H9 (cell line): ENCODE measurements around the gene SIRPD. TPM values are rescaled to one million over a fixed set of nuclear protein-coding genes. Genes with fewer than 3 reads are reported as not detected.

ENCODE experiments used
- DNase-seq: peaks from one replicate; pipeline ENCODE4 v3.0.0-alpha.2; 2017
- H2AFZ ChIP-seq: one replicate; pipeline ENCODE4 v1.6.1; 2013; ENCODE audit warnings: mild to moderate bottlenecking, low read length, control low read depth, moderate library complexity
- H2AK5ac ChIP-seq: 2 replicates; pipeline ENCODE4 v1.6.1; 2013; ENCODE audit warnings: low read length, control low read depth, mixed read lengths; ENCODE audit not compliant: insufficient read length
- H2BK120ac ChIP-seq: one replicate; pipeline ENCODE4 v1.6.1; 2013; ENCODE audit warnings: low read depth, mild to moderate bottlenecking, low read length, control low read depth, inconsistent platforms; ENCODE audit not compliant: poor library complexity, severe bottlenecking
- H2BK12ac ChIP-seq: 2 replicates; pipeline ENCODE4 v1.6.1; 2013; ENCODE audit warnings: low read length, control low read depth, mixed read lengths, low read depth; ENCODE audit not compliant: insufficient read length
- H2BK15ac ChIP-seq: 2 replicates; pipeline ENCODE4 v1.6.1; 2013; ENCODE audit warnings: low read depth, low read length, control low read depth
- H2BK20ac ChIP-seq: one replicate; pipeline ENCODE4 v1.6.1; 2013; ENCODE audit warnings: low read depth, mild to moderate bottlenecking, low read length, control low read depth, inconsistent platforms; ENCODE audit not compliant: poor library complexity, severe bottlenecking
- H2BK5ac ChIP-seq: 2 replicates; pipeline ENCODE4 v1.6.1; 2013; ENCODE audit warnings: low read length, control low read depth, mixed read lengths; ENCODE audit not compliant: insufficient read length
- H3K14ac ChIP-seq: 2 replicates; pipeline ENCODE4 v1.6.1; 2013; ENCODE audit warnings: low read length, control low read depth; ENCODE audit not compliant: insufficient read depth
- H3K18ac ChIP-seq: 2 replicates; pipeline ENCODE4 v1.6.1; 2013; ENCODE audit warnings: low read depth, mild to moderate bottlenecking, mixed read lengths, low read length, control low read depth; ENCODE audit not compliant: insufficient read length
- H3K23ac ChIP-seq: 2 replicates; pipeline ENCODE4 v1.6.1; 2013; ENCODE audit warnings: low read length, control low read depth, mixed read lengths, low read depth; ENCODE audit not compliant: insufficient read length
- H3K23me2 ChIP-seq: 2 replicates; pipeline ENCODE4 v1.6.1; 2013; ENCODE audit warnings: low read depth, mild to moderate bottlenecking, mixed read lengths, low read length, control low read depth; ENCODE audit not compliant: insufficient read length, poor library complexity, severe bottlenecking
- H3K27ac ChIP-seq: 2 replicates; pipeline ENCODE4 v1.5.1; 2013; ENCODE audit warnings: low read length, control low read depth, mixed read lengths, low read depth; ENCODE audit not compliant: insufficient read length
- H3K27me3 ChIP-seq: 2 replicates; pipeline ENCODE4 v1.6.1; 2013; ENCODE audit warnings: low read length, control low read depth, inconsistent platforms; ENCODE audit not compliant: insufficient read depth
- H3K4ac ChIP-seq: 2 replicates; pipeline ENCODE4 v1.6.1; 2013; ENCODE audit warnings: low read depth, mild to moderate bottlenecking, control low read depth, inconsistent platforms, low read length, moderate library complexity
- H3K4me1 ChIP-seq: 2 replicates; pipeline ENCODE4 v1.6.1; 2013; ENCODE audit warnings: low read length, control low read depth, inconsistent platforms; ENCODE audit not compliant: insufficient read depth
- H3K4me2 ChIP-seq: 2 replicates; pipeline ENCODE4 v1.6.1; 2013; ENCODE audit warnings: low read length, control low read depth, mixed read lengths; ENCODE audit not compliant: insufficient read length, insufficient read depth
- H3K56ac ChIP-seq: 2 replicates; pipeline ENCODE4 v1.6.1; 2013; ENCODE audit warnings: low read depth, mild to moderate bottlenecking, mixed read lengths, low read length, control low read depth; ENCODE audit not compliant: insufficient read length
- H3K79me1 ChIP-seq: 2 replicates; pipeline ENCODE4 v1.6.1; 2013; ENCODE audit warnings: low read depth, mild to moderate bottlenecking, moderate library complexity, low read length, control low read depth, inconsistent platforms; ENCODE audit not compliant: insufficient read depth, poor library complexity, severe bottlenecking
- H3K79me2 ChIP-seq: 2 replicates; pipeline ENCODE4 v1.6.1; 2013; ENCODE audit warnings: low read length, control low read depth, inconsistent platforms; ENCODE audit not compliant: insufficient read depth
- H3K9ac ChIP-seq: 2 replicates; pipeline ENCODE4 v1.6.1; 2013; ENCODE audit warnings: low read length, control low read depth, mixed read lengths; ENCODE audit not compliant: insufficient read length; ENCODE audit errors: extremely low read depth
- H3K9me3 ChIP-seq: one replicate; pipeline ENCODE4 v1.6.1; 2013; ENCODE audit warnings: low read depth, low read length, inconsistent platforms; ENCODE audit not compliant: control insufficient read depth
- H3T11ph ChIP-seq: one replicate; pipeline ENCODE4 v1.6.1; 2013; ENCODE audit warnings: mild to moderate bottlenecking, low read length, control low read depth, inconsistent platforms
- H4K20me1 ChIP-seq: one replicate; pipeline ENCODE4 v1.6.1; 2013; ENCODE audit not compliant: control insufficient read depth, insufficient read length, insufficient read depth
- H4K5ac ChIP-seq: 2 replicates; pipeline ENCODE4 v1.6.1; 2013; ENCODE audit warnings: low read depth, mild to moderate bottlenecking, mixed read lengths, low read length, control low read depth; ENCODE audit not compliant: insufficient read length
- H4K8ac ChIP-seq: replicated peaks from 2 replicates; pipeline ENCODE4 v1.6.1; 2013; ENCODE audit warnings: low read length, control low read depth, mixed read lengths, low read depth; ENCODE audit not compliant: insufficient read length
- H4K91ac ChIP-seq: 2 replicates; pipeline ENCODE4 v1.6.1; 2013; ENCODE audit warnings: low read depth, mild to moderate bottlenecking, moderate library complexity, mixed read lengths, low read length, control low read depth; ENCODE audit not compliant: insufficient read length
- H3K27ac Mint-ChIP-seq, 3 experiments: 2 replicates in 2 of 3; 3 replicates in 1 of 3; pipeline ENCODE4 v1.8.0; 2020 to 2021; ENCODE audit warnings: mixed read lengths in 3 of 3, mild to moderate bottlenecking in 1 of 3, moderate library complexity in 1 of 3
- H3K27me3 Mint-ChIP-seq: 2 replicates; pipeline ENCODE4 v1.8.0; 2021; ENCODE audit warnings: low read depth, mild to moderate bottlenecking, moderate library complexity, mixed read lengths
- H3K36me3 Mint-ChIP-seq, 3 experiments: 2 replicates in 2 of 3; 3 replicates in 1 of 3; pipeline ENCODE4 v1.8.0; 2020 to 2021; ENCODE audit warnings: low read depth in 3 of 3, mixed read lengths in 3 of 3; ENCODE audit not compliant: insufficient read depth in 1 of 3
- H3K4me1 Mint-ChIP-seq, 2 experiments: 2 replicates each; pipeline ENCODE4 v1.8.0; 2020; ENCODE audit warnings: mixed read lengths in 2 of 2
- H3K4me3 Mint-ChIP-seq, 2 experiments: 2 replicates in 1 of 2; 3 replicates in 1 of 2; pipeline ENCODE4 v1.8.0; 2020 to 2021; ENCODE audit warnings: mild to moderate bottlenecking in 2 of 2, mixed read lengths in 2 of 2, moderate library complexity in 1 of 2
- H3K9me3 Mint-ChIP-seq, 2 experiments: 2 replicates in 1 of 2; 3 replicates in 1 of 2; pipeline ENCODE4 v1.8.0; 2020; ENCODE audit warnings: mild to moderate bottlenecking in 2 of 2, mixed read lengths in 2 of 2, moderate library complexity in 1 of 2
- WGBS: extraction: QIAGEN DNeasy Blood & Tissue Kit; methylation state at CpG from one replicate; pipeline ENCODE4 v1.1.7; 2013; ENCODE audit warnings: missing lambda C conversion rate, low lambda C conversion rate, mixed read lengths; ENCODE audit not compliant: insufficient read length; ENCODE audit errors: extremely low coverage; 5-methylcytosine and 5-hydroxymethylcytosine counted together
- total RNA-seq: library from RNA; stranded (reverse); gene quantifications from 2 replicates; pipeline ENCODE4 v1.2.1, GENCODE V29; 2021
- TF ChIP-seq, protein P1 (sequence below): fragments of 200-600 bp; sonication (generic); conservative IDR thresholded peaks from 3 replicates; pipeline ENCODE4 v1.8.0; 2021; ENCODE audit warnings: antibody characterized with exemption, mild to moderate bottlenecking

The SIRPD gene
- total RNA-seq, 1 experiment from 2014 or later, result not detected

DNA sequence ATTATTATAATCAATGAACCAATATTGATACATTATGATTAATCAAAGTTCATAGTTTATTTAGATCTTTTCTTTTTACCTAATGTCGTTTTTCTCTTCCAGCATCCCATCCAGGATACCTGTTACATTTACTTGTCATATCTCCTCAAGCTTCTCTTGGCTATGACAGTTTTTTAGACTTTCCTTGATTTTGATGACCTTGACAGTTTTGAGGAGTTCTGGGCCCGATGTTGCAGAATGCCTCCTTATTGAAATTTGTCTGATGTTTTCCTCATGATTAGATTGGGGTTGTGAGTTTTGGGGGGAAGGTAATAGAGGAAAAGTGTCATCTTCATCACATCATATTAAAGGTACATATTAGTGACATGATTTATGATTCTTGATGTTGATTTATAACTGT lies 3.8 kb upstream of the SIRPD start:
- Mint-ChIP-seq H3K9me3 (peaks cover 7 to 10% of the 10 kb centered on the region in 2 experiments), H3K36me3 (no peaks in the 10 kb centered on the region), H3K27me3 (peaks cover 33% of the 10 kb centered on the region), H3K4me1 (no peaks in the 10 kb centered on the region), H3K27ac (no peak overlapping the region), H3K4me3 (no peak overlapping the region)
- H2BK5ac ChIP-seq, result no peak overlapping the region
- no peak overlapping the region for H3K4me2 ChIP-seq
- no peak for DNase-seq
- no peaks in the 10 kb centered on the region for H3K79me2 ChIP-seq
- WGBS, result no CpG with 5 or more reads among the region's 2 CpGs
- no peak overlapping the region for H2BK12ac ChIP-seq
- H2BK20ac ChIP-seq, result no peak overlapping the region
- no peak overlapping the region for H2BK120ac ChIP-seq
- H3K9me3 ChIP-seq, result no peaks in the 10 kb centered on the region
- TF ChIP-seq, protein P1, sequence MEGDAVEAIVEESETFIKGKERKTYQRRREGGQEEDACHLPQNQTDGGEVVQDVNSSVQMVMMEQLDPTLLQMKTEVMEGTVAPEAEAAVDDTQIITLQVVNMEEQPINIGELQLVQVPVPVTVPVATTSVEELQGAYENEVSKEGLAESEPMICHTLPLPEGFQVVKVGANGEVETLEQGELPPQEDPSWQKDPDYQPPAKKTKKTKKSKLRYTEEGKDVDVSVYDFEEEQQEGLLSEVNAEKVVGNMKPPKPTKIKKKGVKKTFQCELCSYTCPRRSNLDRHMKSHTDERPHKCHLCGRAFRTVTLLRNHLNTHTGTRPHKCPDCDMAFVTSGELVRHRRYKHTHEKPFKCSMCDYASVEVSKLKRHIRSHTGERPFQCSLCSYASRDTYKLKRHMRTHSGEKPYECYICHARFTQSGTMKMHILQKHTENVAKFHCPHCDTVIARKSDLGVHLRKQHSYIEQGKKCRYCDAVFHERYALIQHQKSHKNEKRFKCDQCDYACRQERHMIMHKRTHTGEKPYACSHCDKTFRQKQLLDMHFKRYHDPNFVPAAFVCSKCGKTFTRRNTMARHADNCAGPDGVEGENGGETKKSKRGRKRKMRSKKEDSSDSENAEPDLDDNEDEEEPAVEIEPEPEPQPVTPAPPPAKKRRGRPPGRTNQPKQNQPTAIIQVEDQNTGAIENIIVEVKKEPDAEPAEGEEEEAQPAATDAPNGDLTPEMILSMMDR, result no peak
- H3K9ac ChIP-seq, result no peak overlapping the region
- H2AFZ ChIP-seq, result no peak overlapping the region
- H2AK5ac ChIP-seq, result no peak overlapping the region
- H3K23me2 ChIP-seq, result no peaks in the 10 kb centered on the region
- no peak overlapping the region for H3K4ac ChIP-seq
- H3K18ac ChIP-seq, result no peak overlapping the region
- H3T11ph ChIP-seq, result no peak overlapping the region
- H3K23ac ChIP-seq, result no peak overlapping the region
- no peaks in the 10 kb centered on the region for H3K27me3 ChIP-seq
- H3K14ac ChIP-seq, result no peak overlapping the region
- H4K5ac ChIP-seq, result no peak overlapping the region
- H2BK15ac ChIP-seq, result no peak overlapping the region
- H4K8ac ChIP-seq, result no peak overlapping the region
- H3K4me1 ChIP-seq, result no peaks in the 10 kb centered on the region
- no peaks in the 10 kb centered on the region for H4K20me1 ChIP-seq
- H3K27ac ChIP-seq, result no peak overlapping the region
- H4K91ac ChIP-seq, result no peak overlapping the region
- no peak overlapping the region for H3K56ac ChIP-seq
- H3K79me1 ChIP-seq, result no peaks in the 10 kb centered on the region
